Stimulated activated CD8-positive, alpha-beta memory T cell treated with anti-CD3 and anti-CD28 coated beads, Interleukin-12 subunit alpha, Interleukin-12 subunit beta, amount 100 ng/mL, for 1 hour (primary cell): ENCODE data around the gene ACTA1.
"Not testable (repeated sequence)": the region's sequence is repeated elsewhere in the genome, so short reads cannot be mapped to it uniquely, and the experiment has no call there.

ENCODE experiments used
- DNase-seq: peaks from one replicate; pipeline ENCODE4 v3.0.0-alpha.2; 2020; ENCODE audit warnings: low read depth

Gene ACTA1

DNA sequence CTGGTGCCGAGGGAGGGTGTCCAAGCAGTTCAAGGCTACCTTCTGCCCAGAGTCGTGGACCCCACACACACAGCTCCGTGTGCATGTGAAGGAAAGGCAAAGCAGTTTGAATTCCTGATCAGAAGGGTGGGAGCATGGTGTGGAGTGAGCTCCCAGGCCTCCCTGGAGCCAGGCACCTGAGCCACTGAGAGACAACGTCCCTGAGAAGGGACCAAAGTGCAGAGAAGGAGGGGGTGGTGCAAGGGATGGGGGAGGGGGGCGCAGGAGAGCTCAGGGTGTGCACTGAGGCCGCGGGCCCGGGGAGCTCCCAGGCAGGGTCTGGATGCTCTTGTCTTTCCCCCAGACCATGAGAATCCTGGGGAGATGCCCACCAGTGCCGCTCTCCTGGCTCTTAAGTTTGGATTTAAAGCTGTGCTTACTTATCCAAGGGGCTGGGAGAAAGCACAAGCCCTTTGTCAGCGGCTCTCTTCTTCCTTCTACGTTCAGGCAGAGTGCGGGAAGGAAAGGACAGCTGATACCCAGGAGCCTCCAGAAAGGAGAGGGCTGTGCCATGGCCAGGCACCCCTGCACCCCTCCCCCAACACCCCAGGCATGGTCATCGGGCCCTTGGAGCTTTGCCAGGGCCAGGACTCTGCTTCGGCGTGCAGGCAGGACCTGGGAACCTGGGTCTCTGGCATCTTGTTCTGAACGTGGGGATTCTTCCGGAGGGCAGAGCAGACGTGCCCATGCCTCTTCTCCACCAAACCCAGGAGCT is 24.1 kb downstream of the ACTA1 start:
- DNase-seq, result no peak

DNA sequence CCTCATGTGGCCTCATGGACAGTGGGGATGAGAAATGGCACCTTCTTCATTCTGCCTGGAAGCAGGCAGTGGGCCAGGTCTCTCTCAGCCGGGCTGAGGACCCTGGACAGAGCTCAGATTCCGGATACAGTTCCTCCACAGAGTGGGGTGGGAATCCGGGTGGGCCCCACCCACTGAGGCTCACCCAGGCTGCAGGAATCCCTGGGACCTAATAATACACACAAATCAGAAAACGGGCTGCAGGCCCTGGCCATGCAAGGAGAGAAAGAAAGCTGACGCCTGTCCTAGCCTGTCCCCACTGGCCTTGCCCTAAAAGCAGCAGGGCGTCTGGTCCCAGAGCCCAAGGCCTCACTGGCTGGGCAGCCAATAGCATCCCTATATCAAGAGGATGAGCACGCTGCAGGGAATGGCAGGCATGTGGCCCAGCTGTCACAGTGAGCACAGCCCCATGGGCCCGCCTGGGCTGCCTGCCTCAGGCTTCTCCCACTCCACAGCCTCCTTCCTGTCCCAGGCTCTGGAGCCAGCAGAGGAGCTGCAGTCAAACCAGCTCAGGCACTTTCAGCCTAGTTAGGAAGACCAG is 25.3 kb downstream of the ACTA1 start:
- no peak for DNase-seq

DNA sequence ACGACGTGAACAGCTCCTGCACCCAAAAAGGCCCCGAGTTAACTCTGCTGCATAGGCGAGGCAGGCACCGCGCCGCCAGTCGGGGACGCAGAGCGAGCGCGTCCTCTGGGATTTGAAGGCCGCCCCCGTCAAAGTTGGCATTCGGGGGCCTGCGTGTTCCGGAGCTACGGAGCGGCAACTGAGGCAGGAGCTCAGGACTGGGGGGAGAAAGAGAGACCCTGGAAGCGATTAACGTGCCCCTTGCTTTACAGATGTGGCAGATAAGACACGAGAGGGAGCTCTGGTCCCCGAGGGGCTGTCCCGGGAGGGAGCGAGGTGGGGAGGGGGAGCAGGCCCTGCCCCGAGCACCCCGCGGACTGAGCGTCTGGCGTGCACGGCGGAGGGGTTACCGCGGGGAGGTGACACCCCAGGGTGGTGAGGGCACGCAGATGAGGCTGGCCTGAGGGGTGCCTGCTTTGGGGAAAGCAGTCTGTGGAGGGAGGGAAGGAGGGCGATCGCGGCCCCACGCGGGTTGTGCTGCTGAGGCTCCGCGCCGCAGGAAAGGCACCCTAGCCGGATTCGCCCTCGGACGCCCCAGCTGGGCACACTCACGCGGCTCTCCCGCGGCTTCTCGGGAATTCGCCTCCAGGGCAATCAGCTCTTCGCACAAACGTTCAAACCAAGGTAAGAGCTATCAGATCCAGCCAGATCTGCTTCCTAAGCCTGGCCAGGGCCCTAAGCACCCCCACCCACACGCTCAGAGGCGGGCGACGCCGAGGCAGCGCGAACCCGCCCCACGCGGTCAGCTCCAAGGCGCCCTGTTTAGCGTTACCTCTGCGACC is 26.5 kb downstream of the ACTA1 start:
- no peak for DNase-seq

DNA sequence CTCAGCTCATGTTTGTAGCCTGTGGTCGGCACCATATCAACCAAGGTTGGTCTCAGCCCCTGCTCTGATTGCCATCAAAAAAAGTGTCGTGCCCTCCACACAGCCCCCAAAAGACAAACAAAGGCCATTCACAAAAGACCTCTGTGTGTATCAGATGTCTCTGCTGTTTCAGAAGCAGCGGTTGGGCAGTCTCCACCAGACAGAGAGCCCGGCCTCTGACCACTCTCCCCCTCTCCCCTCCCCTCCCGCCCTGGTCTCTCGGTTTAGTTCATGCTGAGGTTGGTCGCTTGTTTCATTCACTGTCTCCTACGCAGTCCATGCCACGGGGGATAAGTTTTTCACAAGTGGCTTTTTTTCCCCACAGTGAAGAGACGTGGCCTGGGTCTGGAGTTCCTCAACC is 27.1 kb downstream of the ACTA1 start:
- DNase-seq, result no peak

- no peak for DNase-seq
Measured at GRCh38 chr1:229403573-229403972, 30.3 kb downstream of the ACTA1 start.

- DNase-seq, result no peak
Measured at GRCh38 chr1:229402993-229403392, 30.9 kb downstream of the ACTA1 start.

GRCh38 chr1:229402329-229402728 is 31.6 kb downstream of the ACTA1 start:
- DNase-seq, result not testable (repeated sequence)

DNA sequence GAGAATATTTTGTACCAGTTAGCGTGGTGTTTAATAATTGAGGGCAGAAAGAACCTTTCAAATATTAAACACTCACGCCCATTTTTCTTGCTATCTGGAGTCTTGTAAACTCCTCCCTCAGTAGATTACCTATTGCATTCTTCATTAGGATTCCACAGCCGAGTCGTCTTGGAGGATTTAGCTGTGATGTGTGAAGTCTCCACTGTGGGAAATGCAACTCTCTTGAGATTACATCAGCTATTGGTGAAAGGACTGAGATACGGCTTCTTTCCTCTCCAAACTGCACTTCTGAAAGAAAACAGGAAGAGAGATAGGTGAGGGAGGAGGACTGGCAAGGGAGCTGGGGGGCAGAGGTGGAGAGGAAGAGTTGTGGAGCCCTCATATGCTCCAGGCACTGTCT is 36.1 kb downstream of the ACTA1 start:
- no peak for DNase-seq

GRCh38 chr1:229396585-229397206 is 37.2 kb downstream of the ACTA1 start:
- no peak for DNase-seq

- not testable (repeated sequence) for DNase-seq
Measured at GRCh38 chr1:229394517-229394916, 39.4 kb downstream of the ACTA1 start.

GRCh38 chr1:229392936-229393335 is 41.0 kb downstream of the ACTA1 start:
- DNase-seq, result no peak

GRCh38 chr1:229390130-229390529 is 43.8 kb downstream of the ACTA1 start:
- no peak for DNase-seq

- DNase-seq, result no peak
Measured at GRCh38 chr1:229388897-229389580, 44.9 kb downstream of the ACTA1 start.

GRCh38 chr1:229385853-229386456 is 47.9 kb downstream of the ACTA1 start:
- DNase-seq, result no peak

DNA sequence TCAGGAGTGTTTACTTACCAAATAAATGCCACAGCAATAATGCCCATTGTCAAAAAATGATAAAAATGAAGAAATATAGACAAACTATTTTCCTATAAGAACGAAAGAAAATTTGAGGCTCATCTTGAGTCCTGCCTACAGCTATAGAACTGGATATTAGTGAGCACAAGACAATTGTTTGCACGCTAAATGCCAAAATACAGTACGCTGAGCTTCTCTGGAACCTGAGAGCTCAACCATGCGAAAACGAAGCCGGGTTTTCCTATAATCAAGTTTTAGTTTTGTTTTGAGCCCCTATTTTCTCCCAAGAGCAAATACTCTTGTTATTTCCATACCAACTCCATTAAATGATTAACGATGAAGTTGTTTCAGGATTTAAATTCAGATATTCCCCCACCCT is 49.1 kb downstream of the ACTA1 start:
- no peak for DNase-seq

- no peak for DNase-seq
Measured at GRCh38 chr1:229383961-229384360, 49.9 kb downstream of the ACTA1 start.

DNA sequence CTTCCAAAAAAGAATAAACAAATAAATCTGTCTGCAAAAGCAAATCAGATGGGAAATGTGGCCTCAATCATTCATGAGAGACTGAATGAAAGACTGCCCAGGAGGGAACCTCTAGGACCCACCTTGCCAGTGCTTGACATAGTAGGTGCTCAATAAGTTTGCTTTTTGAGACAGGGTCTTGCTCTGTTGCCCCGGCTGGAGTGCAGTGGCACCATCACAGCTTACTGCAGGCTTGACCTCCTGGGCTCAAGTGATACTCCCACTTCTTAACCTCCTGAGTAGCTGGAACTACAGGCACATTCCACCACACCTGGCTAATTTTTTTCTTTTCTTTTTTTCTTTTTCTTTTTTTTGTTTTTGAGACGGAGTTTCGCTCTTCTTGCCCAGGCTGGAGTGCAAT is 50.7 kb downstream of the ACTA1 start:
- no peak for DNase-seq
